Measurements from ENCODE around the gene GAST.

Gene GAST

GRCh38 chr17:41741709-41742108 is 29.6 kb downstream of the GAST start:
- H3K27me3 ChIP-seq, result peaks cover 14% of the 10 kb centered on the region
- TF ChIP-seq CTCF (IDR thresholded peaks at IDR 0.05), result no peak
- no peaks in the 10 kb centered on the region for H3K4me1 ChIP-seq (ENCODE audit: control insufficient read depth in 1 of 2, insufficient read depth in 1 of 2, low read depth in 1 of 2, low read length in 1 of 2)
- no peaks in the 10 kb centered on the region for H3K36me3 ChIP-seq
- H3K4me3 ChIP-seq (ENCODE audit: low read depth in 1 of 2, low read length in 1 of 2), result no peak overlapping the region
- H3K27ac ChIP-seq, result no peak overlapping the region
- H3K9me3 ChIP-seq, result no peaks in the 10 kb centered on the region

- no peaks in the 10 kb centered on the region for H3K4me1 ChIP-seq (ENCODE audit: control insufficient read depth in 1 of 2, insufficient read depth in 1 of 2, low read depth in 1 of 2, low read length in 1 of 2)
- no peaks in the 10 kb centered on the region for H3K36me3 ChIP-seq
- no peak overlapping the region for H3K27ac ChIP-seq
- no peaks in the 10 kb centered on the region for H3K9me3 ChIP-seq
- H3K27me3 ChIP-seq, result no peaks in the 10 kb centered on the region
- no peak overlapping the region for H3K4me3 ChIP-seq (ENCODE audit: low read depth in 1 of 2, low read length in 1 of 2)
- no peak for TF ChIP-seq CTCF (IDR thresholded peaks at IDR 0.05)
Observed at GRCh38 chr17:41748275-41748674, 36.1 kb downstream of the GAST start.

- Histone ChIP-seq H3K9me3 (no peaks in the 10 kb centered on the region), H3K4me3 (ENCODE audit: low read depth in 1 of 2, low read length in 1 of 2) (no peak overlapping the region), H3K27me3 (no peaks in the 10 kb centered on the region), H3K36me3 (no peaks in the 10 kb centered on the region), H3K4me1 (ENCODE audit: control insufficient read depth in 1 of 2, insufficient read depth in 1 of 2, low read depth in 1 of 2, low read length in 1 of 2) (no peaks in the 10 kb centered on the region), H3K27ac (no peak overlapping the region)
- no peak for TF ChIP-seq CTCF (IDR thresholded peaks at IDR 0.05)
Observed at GRCh38 chr17:41750862-41751261, 38.7 kb downstream of the GAST start.

GRCh38 chr17:41751288-41751687 is 39.2 kb downstream of the GAST start:
- no peaks in the 10 kb centered on the region for H3K4me1 ChIP-seq (ENCODE audit: control insufficient read depth in 1 of 2, insufficient read depth in 1 of 2, low read depth in 1 of 2, low read length in 1 of 2)
- H3K36me3 ChIP-seq, result no peaks in the 10 kb centered on the region
- H3K9me3 ChIP-seq, result no peaks in the 10 kb centered on the region
- no peak overlapping the region for H3K4me3 ChIP-seq (ENCODE audit: low read depth in 1 of 2, low read length in 1 of 2)
- no peak overlapping the region for H3K27ac ChIP-seq
- TF ChIP-seq CTCF (IDR thresholded peaks at IDR 0.05), result no peak
- H3K27me3 ChIP-seq, result no peaks in the 10 kb centered on the region

GRCh38 chr17:41754066-41754465 is 41.9 kb downstream of the GAST start:
- Histone ChIP-seq H3K27me3 (no peaks in the 10 kb centered on the region), H3K36me3 (no peaks in the 10 kb centered on the region), H3K27ac (no peak overlapping the region), H3K4me1 (ENCODE audit: control insufficient read depth in 1 of 2, insufficient read depth in 1 of 2, low read depth in 1 of 2, low read length in 1 of 2) (no peaks in the 10 kb centered on the region), H3K4me3 (ENCODE audit: low read depth in 1 of 2, low read length in 1 of 2) (no peak overlapping the region), H3K9me3 (no peaks in the 10 kb centered on the region)
- TF ChIP-seq CTCF (IDR thresholded peaks at IDR 0.05), result no peak

- TF ChIP-seq CTCF (IDR thresholded peaks at IDR 0.05), result no peak
- H3K4me3 ChIP-seq (ENCODE audit: low read depth in 1 of 2, low read length in 1 of 2), result no peak overlapping the region
- H3K27me3 ChIP-seq, result no peaks in the 10 kb centered on the region
- H3K4me1 ChIP-seq (ENCODE audit: control insufficient read depth in 1 of 2, insufficient read depth in 1 of 2, low read depth in 1 of 2, low read length in 1 of 2), result no peaks in the 10 kb centered on the region
- H3K9me3 ChIP-seq, result no peaks in the 10 kb centered on the region
- H3K36me3 ChIP-seq, result no peaks in the 10 kb centered on the region
- H3K27ac ChIP-seq, result no peak overlapping the region
Observed at GRCh38 chr17:41758601-41759000, 46.5 kb downstream of the GAST start.
